HEK293 (cell line): ENCODE measurements around the gene CTCFL.

Experiments used
- CTCF ChIP-seq: fragments of 450-650 bp; formaldehyde crosslinking; IDR thresholded peaks from 2 replicates; pipeline ENCODE4 v1.5.1; 2016; ENCODE audit warnings: missing biosample characterization, missing genetic modification characterization
- GLI4 ChIP-seq: fragments of 450-650 bp; formaldehyde crosslinking; IDR thresholded peaks from 2 replicates; pipeline ENCODE4 v1.5.1; 2016; ENCODE audit warnings: missing biosample characterization, missing genetic modification characterization
- TCF7L2 ChIP-seq: IDR thresholded peaks from 2 replicates; pipeline ENCODE4 v1.6.1; 2011; ENCODE audit warnings: low read depth, mild to moderate bottlenecking, inconsistent platforms, low read length, moderate library complexity, borderline replicate concordance
- ZBTB49 ChIP-seq: fragments of 450-650 bp; formaldehyde crosslinking; IDR thresholded peaks from 2 replicates; pipeline ENCODE4 v1.5.1; 2016; ENCODE audit warnings: missing biosample characterization, missing genetic modification characterization, low read depth
- ZNF280D ChIP-seq: fragments of 450-650 bp; formaldehyde crosslinking; IDR thresholded peaks from 2 replicates; pipeline ENCODE4 v1.5.1; 2016; ENCODE audit warnings: missing biosample characterization, missing genetic modification characterization

GRCh38 chr20:57449398-57450354 lies 75.3 kb downstream of the CTCFL start:
- TF ChIP-seq ZNF280D (tag by site-specific recombination) (no peak), TCF7L2 (no peak), CTCF (tag by site-specific recombination) (no peak), ZBTB49 (tag by site-specific recombination) (no peak), GLI4 (tag by site-specific recombination) (no peak)
